Measurements from ENCODE around the gene ABI3BP.

The ABI3BP gene

GRCh38 chr3:100981164-100981911, 11.9 kb downstream of the ABI3BP start:
- H3K27ac ChIP-seq (ENCODE audit: low read depth, low read length, poor library complexity, severe bottlenecking): no peak overlapping the region

DNA sequence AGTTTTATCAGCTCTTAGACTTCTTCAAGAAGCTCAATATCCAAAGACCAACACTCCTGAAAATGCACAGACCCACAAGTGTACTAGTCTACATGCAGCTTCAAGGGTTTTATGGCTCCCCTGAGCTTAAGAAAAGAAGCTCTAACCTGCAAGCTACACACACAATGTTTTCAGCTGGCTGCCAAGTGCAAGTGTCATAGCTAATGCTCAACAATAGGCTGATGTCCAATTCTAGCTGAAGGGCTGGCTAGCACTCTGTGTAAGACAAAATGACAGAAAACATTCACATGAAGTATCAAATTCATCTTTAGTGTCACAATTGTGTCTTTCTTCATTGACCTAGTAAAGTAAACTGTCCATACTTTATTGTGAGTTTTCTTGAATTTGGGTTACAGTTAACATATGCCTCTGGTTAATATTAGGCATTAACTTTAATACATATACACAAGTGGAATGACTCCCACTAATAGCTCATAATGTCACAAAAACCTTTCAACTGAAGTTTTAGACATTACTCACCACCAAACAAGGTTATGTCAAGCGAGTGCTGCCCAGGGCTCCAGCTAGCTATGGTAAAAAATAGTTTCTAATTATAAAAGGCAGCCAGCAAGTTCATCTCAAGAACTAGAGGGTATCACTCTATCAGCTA, 15.1 kb downstream of the ABI3BP start:
- Histone ChIP-seq H2AFZ (ENCODE audit: low read length) (no peak overlapping the region), H3K27ac (ENCODE audit: low read depth, low read length, poor library complexity, severe bottlenecking) (no peak overlapping the region), H3K79me2 (ENCODE audit: insufficient read depth, low read length) (no peaks in the 10 kb centered on the region), H3K9me3 (ENCODE audit: low read length) (no peaks in the 10 kb centered on the region), H3K36me3 (ENCODE audit: insufficient read depth, low read length) (no peaks in the 10 kb centered on the region), H3K4me3 (ENCODE audit: low read depth, low read length, poor library complexity, severe bottlenecking) (no peak overlapping the region), H3F3A (ENCODE audit: insufficient read depth, low read length) (no peaks in the 10 kb centered on the region), H3K27me3 (ENCODE audit: insufficient read depth, low read length) (no peaks in the 10 kb centered on the region), H3K4me2 (ENCODE audit: low read length) (no peak overlapping the region), H3K4me1 (ENCODE audit: insufficient read depth, low read length, severe bottlenecking) (no peaks in the 10 kb centered on the region), H3K9me2 (ENCODE audit: low read depth, low read length) (no peaks in the 10 kb centered on the region), H4K20me1 (ENCODE audit: insufficient read depth, low read length) (no peaks in the 10 kb centered on the region), H3K9ac (ENCODE audit: low read length) (no peak overlapping the region)
- no peak for TF ChIP-seq EZH2 (IDR thresholded peaks at IDR 0.05; ENCODE audit: borderline replicate concordance, low read length)
- TF ChIP-seq, protein P1, sequence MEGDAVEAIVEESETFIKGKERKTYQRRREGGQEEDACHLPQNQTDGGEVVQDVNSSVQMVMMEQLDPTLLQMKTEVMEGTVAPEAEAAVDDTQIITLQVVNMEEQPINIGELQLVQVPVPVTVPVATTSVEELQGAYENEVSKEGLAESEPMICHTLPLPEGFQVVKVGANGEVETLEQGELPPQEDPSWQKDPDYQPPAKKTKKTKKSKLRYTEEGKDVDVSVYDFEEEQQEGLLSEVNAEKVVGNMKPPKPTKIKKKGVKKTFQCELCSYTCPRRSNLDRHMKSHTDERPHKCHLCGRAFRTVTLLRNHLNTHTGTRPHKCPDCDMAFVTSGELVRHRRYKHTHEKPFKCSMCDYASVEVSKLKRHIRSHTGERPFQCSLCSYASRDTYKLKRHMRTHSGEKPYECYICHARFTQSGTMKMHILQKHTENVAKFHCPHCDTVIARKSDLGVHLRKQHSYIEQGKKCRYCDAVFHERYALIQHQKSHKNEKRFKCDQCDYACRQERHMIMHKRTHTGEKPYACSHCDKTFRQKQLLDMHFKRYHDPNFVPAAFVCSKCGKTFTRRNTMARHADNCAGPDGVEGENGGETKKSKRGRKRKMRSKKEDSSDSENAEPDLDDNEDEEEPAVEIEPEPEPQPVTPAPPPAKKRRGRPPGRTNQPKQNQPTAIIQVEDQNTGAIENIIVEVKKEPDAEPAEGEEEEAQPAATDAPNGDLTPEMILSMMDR (IDR thresholded peaks at IDR 0.05; ENCODE audit: low read length): no peak

More at GRCh38 chr3:100981164-100981911, 11.9 kb downstream of the ABI3BP start:
- TF ChIP-seq, protein P1 (IDR thresholded peaks at IDR 0.05; ENCODE audit: low read length): no peak
- no peak for TF ChIP-seq EZH2 (IDR thresholded peaks at IDR 0.05; ENCODE audit: borderline replicate concordance, low read length)
- Histone ChIP-seq H3K9me2 (ENCODE audit: low read depth, low read length) (no peaks in the 10 kb centered on the region), H3K27me3 (ENCODE audit: insufficient read depth, low read length) (no peaks in the 10 kb centered on the region), H3K36me3 (ENCODE audit: insufficient read depth, low read length) (no peaks in the 10 kb centered on the region), H3K9ac (ENCODE audit: low read length) (no peak overlapping the region), H3K4me2 (ENCODE audit: low read length) (no peak overlapping the region), H3K4me3 (ENCODE audit: low read depth, low read length, poor library complexity, severe bottlenecking) (no peak overlapping the region), H3K79me2 (ENCODE audit: insufficient read depth, low read length) (no peaks in the 10 kb centered on the region), H3K4me1 (ENCODE audit: insufficient read depth, low read length, severe bottlenecking) (no peaks in the 10 kb centered on the region), H2AFZ (ENCODE audit: low read length) (no peak overlapping the region), H3F3A (ENCODE audit: insufficient read depth, low read length) (no peaks in the 10 kb centered on the region), H4K20me1 (ENCODE audit: insufficient read depth, low read length) (no peaks in the 10 kb centered on the region), H3K9me3 (ENCODE audit: low read length) (no peaks in the 10 kb centered on the region)

DNA sequence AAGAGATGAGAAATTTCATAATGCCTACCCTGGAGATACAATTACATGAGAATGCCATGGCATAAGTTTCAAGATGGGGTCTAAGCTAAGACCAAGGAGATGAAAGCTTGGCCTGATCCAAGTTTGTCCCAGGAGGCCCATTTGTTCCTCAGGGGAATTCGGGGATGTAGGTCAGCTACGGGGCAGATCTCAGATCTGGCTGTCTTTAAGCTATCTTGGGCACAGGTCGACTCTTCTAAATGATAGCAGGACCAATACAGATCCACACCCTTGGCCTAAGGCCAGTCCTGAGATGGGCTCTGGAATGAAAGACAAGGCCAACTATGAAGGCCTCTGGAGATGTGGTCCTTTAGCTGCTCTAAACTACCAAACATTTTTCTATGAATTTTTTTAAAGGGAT, 16.6 kb downstream of the ABI3BP start:
- H4K20me1 ChIP-seq (ENCODE audit: insufficient read depth, low read length): no peaks in the 10 kb centered on the region
- H3K9me2 ChIP-seq (ENCODE audit: low read depth, low read length): no peaks in the 10 kb centered on the region

More for the DNA sequence above, 16.6 kb downstream of the ABI3BP start:
- no peaks in the 10 kb centered on the region for H3K79me2 ChIP-seq (ENCODE audit: insufficient read depth, low read length)
- H3K27ac ChIP-seq (ENCODE audit: low read depth, low read length, poor library complexity, severe bottlenecking): no peak overlapping the region
- no peaks in the 10 kb centered on the region for H3K36me3 ChIP-seq (ENCODE audit: insufficient read depth, low read length)
- H3K9ac ChIP-seq (ENCODE audit: low read length): no peak overlapping the region
- no peaks in the 10 kb centered on the region for H3F3A ChIP-seq (ENCODE audit: insufficient read depth, low read length)
- H3K27me3 ChIP-seq (ENCODE audit: insufficient read depth, low read length): no peaks in the 10 kb centered on the region
- no peak for TF ChIP-seq EZH2 (IDR thresholded peaks at IDR 0.05; ENCODE audit: borderline replicate concordance, low read length)
- TF ChIP-seq, protein P1 (IDR thresholded peaks at IDR 0.05; ENCODE audit: low read length): no peak
- no peak overlapping the region for H2AFZ ChIP-seq (ENCODE audit: low read length)
- H3K4me2 ChIP-seq (ENCODE audit: low read length): no peak overlapping the region
- H3K9me3 ChIP-seq (ENCODE audit: low read length): no peaks in the 10 kb centered on the region
- H3K4me1 ChIP-seq (ENCODE audit: insufficient read depth, low read length, severe bottlenecking): no peaks in the 10 kb centered on the region
- H3K4me3 ChIP-seq (ENCODE audit: low read depth, low read length, poor library complexity, severe bottlenecking): no peak overlapping the region

Data from OCI-LY1 (cell line).